Stimulated activated naive CD8-positive, alpha-beta T cell treated with anti-CD3 and anti-CD28 coated beads, Interleukin-15, Interleukin-2, amounts not matched to agents 100 U/mL and 50 U/mL, for 24 hours (primary cell): Measurements from ENCODE around the gene FHAD1.
A peak's percentile ranks its signal among the peaks of the same experiment; 100 is the strongest.

Source experiments
- ATAC-seq: fragments of 150-1000 bp; cut with Tn5 transposase; one replicate; pipeline ENCODE4 v1.10.0; 2021
- DNase-seq: peaks from one replicate; pipeline ENCODE4 v3.0.0; 2021

The FHAD1 gene

DNA sequence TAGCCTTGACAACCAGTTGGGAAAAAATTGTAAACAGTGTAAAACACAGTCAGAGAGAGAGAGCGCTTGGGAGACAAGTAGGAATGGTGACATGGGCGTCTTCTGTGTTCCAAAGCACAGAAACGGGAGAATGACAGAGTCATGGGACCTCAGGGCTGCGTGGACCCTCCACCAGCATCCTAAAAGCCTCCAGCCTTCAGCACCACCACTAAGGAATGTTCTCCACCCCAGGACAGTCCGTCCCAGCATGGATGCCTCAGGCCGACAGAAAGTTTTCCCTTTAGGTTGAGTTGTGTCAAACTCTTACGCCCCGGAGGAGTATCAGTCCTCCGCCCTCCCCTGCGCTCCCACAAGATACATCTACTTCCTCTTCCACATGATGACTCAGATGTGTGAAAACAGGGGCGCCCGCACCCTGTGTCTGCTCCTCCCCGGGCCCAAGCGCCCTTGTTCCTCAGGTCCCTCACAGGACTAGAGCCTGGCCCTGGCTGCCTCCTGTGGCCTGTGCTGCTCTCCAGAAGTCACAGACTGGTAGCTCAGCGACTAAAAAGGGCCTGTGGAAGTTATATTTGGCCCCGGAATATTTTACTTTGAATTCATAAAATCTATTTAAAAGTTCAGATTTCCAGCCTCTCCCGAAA lies 98.8 kb downstream of the FHAD1 start:
- peak; percentile 90 for ATAC-seq
- peak; percentile 62 for DNase-seq

DNA sequence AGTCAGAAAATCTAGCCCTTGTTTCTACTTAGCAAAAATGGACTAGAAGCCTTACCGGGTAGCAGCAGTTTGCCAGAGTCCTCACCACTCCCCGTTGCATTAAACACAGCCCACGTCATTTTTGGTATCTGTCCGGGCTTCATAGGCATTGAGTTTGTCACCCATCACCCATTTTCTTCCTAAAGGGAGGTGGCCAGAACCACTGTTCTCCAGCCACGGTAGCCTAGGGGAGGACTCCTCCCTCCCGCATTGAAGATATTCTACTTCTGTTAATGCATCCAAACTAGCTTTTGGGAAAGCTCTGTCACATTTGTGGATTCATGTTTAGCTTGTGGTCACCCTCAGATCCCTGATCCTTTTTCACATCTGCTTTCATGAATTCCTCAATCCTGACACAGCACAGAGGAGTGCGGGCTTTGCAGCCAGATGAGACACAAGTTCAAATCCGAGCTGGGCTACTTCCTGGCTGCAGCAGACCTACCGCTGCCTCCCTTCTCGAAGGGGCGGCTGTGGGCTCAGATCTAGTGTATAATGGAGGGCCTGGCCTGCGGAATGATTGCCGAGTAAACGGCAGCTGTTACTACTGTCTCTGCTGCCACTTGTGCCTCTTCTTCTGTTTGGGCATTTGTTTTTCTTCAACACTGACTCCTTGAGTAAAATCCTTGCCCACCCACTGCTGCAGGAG lies 99.5 kb downstream of the FHAD1 start:
- no peak for ATAC-seq

DNA sequence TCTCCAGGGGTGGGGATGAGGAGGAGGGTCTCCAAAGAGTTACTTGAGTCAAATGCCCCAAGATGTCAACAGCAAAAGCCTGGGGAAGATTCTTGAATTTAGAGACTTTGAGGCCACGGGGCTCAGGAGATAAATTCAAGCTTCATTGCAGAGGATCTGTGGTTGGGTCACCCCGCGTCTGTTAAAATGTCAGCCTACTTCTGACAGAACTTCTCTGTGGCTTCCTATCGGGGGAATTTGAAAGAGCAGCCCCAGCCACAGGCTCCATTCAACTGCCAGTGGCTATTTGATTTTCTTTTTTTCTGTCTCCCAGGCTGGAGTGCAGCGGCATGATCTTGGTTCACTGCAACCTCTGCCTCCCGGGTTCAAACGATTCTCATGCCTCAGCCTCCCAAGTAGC lies 100.2 kb downstream of the FHAD1 start:
- peak; percentile 36 for DNase-seq

More for the DNA sequence above, 99.5 kb downstream of the FHAD1 start:
- no peak for DNase-seq

DNA sequence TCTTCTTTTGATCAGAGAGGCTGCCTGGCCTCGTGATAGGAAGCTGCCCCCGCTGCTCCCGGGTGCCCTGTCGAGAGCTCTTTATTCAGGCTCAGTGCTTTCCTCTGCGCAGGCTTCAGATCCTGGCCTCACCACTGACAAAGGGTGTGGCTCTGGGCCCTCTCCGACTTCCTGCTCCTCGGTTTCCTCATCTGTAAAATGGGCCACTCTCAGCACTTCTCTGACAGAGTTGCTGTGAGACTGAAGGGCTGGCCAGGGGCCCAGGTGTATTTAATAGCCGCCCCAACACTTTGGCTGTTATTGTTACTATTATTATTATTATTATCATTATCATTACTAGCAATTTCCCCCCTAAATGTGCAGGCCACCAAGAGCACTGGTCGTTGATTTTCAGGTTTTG lies 101.6 kb downstream of the FHAD1 start:
- ATAC-seq (no peak), DNase-seq (no peak)

More for the DNA sequence above, 100.2 kb downstream of the FHAD1 start:
- ATAC-seq: peak; percentile 58

DNA sequence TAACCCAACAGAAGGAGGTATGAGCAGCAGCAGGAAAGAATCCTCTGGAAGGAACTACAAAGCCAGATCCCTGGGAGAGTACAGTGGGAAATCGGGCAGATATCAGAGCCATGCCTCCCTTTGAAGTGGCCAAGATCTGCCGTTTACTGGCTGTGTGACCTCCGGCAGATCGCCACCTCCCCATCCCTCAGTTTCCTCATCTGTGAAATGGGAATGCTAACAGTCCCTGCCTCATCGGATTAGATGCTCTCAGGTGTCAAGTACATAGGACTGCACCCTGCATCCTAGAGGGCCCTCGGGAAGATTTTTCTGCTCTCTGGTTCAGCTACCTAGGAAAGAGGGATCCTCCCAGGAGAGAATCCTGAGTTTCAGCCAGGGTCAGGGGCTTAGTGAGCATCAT lies 102.1 kb downstream of the FHAD1 start:
- no peak for ATAC-seq

DNA sequence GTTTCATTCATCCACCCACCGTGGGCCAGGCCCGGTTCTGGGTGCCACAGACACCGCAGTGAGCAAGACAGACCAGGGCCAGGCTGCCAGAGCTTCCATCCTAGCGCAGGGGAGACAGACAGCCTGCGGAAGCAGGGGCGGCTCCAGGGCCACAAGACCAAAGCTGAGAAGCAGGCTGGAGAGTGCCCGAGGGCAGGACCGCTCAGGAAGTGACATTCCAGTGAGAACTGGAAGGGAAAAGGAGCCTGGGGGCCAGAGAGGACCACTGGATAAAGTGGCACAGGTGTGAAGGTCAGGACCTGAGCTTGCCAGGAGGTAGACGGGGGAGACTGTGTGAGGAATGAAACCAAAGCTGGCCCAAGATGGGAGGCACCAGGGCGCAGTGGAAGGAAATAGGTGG lies 103.1 kb downstream of the FHAD1 start:
- DNase-seq (no peak), ATAC-seq (no peak)

More for the DNA sequence above, 102.1 kb downstream of the FHAD1 start:
- no peak for DNase-seq

DNA sequence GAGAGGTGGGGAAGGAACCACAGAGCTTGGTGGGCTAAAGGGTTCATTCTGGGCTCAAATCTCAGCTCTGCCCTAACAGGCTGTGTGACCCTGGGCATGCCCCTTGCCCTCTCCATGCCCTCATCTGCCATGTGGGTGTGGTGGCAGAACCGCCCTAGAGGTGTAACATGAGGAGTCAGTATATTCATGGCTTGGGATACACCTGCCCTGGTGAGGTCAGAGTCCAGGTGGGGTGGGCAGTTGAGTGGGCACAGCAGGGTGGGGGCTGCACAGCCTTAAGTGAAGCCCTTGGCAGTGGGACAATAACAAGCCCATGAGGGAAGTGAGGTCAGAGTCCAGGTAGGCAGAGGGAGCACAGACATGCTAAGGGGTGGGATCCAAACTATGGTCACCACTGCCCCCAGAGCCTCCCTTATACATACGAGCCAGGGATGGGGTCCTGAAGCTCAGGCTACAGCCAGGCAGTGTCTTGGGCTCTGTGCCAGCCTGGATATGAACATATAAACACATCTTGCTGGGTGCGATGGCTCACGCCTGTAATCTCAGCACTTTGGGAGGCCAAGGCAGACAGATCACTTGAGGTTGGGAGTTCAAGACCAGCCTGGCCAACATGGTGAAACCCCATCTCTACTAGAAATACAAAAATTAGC lies 103.7 kb downstream of the FHAD1 start:
- DNase-seq (no peak), ATAC-seq (no peak)

DNA sequence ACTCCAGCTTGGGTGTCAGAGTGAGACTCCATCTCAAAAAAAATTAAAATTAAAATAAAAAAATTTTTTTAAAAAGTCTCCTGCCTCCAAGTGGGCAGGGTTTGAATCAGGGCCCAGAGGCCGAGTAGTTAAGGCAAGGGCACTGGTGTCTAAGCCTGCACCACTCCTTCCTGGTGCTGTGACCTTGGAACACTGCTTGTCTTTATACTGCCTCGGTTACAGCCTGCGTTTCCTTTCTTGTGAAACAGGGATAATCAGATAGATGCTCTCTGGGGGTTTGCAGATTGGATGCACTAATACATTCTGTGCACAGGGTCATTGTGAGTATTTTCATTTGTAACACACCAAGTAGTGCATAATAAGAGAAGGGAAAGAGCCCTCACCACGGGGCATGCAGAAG lies 104.3 kb downstream of the FHAD1 start:
- ATAC-seq (no peak), DNase-seq (no peak)

DNA sequence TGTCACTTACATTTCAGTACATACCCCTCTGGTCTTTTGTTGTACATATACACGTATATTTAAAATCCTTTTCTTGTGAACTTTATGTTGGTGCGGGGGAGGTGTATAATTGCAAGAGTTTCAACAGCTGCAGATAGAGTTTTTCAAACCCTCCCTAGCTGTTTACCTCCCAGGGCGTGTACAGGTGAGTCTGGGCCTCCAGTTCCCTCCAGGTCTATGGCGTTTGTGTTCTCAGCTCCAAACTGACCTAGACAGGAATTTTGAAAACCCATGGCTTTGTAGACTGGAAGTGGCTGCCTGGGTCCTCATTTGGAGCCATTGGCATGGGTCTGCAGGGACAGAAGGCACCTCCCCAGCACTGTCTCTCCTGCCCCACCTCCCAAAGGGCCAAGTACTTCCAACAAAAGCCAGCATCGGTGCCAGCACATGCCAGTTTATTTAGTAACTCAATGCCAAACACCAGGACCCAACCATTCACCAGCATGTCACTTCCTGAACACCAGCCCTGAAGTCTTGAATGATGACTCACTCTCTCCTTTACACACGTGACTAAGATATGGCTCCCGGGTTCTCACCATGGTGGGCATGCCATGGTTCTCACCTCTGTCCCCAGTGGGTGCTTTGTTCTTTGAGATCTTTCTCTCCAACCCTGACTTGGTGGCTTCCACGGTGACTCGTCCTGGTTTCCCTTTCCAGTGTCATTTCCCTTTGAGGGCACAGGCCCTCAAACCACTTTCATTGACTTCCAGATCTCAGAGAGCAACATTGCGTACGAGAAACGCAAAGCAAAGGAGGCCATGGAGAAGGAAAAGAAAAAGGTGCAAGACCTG lies 105.3 kb downstream of the FHAD1 start:
- ATAC-seq: peak; percentile 94

DNA sequence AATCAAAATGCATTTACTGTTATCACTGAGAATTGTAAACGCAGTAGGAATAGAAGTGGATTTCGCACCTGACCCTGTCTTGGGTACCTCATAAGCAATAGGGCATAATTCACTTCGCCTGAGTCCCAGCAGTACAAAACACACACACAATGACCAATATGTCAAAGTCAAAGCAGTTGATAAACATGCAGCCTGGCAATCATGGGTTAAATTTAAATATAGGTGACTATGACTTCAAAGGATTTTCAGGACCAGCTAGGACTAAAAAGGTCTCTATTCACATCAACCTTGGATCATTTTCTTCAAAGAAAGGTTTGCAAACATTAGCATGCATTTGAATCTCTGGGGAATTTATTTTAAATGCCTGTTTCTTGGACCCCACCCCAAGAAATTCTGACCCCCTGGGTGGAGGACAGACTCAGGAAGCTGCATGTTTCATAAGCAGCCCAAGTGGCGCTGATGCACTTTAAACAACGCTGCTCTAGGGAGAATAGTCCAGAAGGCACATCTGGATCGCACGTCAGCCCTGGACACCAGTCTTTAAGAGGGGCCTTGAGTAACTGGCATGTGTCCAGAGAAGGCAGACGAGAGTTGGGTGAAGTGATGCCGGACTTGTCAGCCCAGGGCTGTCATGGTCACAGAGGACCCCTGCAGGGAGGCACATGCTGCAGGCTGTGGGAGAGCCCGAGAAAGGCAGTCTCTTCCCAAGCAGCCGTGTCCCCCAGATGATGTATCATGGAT lies 107.0 kb downstream of the FHAD1 start:
- ATAC-seq (no peak), DNase-seq (no peak)

More for the DNA sequence above, 105.3 kb downstream of the FHAD1 start:
- DNase-seq: peak; percentile 55

DNA sequence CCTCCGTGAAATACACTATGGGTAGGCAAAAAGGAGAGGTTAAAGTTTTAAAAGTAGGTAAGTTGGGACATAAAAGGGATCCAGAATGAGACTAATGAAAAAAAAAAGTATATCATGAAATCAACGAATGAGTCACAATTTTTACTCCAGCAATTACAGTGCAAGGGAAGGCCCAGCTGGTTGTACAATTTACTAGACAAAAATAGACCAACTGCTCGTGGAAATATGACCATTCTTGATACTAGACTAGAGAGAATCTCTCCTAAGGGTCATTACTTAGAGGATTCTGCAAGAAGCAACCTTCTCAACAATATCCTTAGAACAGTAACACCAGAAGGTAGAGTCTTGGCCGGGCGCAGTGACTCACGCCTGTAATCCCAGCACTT lies 107.5 kb downstream of the FHAD1 start:
- DNase-seq (no peak), ATAC-seq (no peak)

DNA sequence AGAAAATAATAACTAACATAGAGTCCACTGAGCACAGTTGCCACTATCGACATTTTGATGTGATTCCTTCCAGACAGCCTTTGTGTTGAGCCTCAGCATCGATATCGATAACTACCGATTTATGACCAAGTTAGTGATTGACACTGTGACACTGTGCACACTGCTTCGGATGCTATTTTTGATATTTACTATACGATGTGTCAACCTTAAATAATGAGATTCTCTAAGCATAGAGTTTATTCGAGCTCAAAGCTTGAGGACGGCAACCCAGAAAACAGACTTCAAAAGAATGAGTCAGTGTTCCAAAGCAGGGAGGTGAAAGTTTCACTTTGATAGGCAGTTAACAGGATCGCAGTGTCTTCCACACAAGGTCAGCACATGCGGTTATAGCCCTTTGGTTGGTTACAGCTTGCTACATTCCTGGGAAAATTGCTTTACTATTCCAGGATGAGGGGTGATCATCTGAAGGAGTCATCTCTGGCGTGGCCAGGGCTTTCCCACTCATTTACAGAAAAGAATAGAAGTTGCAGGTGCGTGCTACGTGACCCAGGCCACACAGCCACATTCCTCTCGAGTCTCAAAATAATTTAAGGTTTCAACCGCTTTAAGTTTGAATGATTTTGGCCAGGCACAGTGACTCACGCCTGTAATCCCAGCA lies 109.1 kb downstream of the FHAD1 start:
- no peak for DNase-seq

DNA sequence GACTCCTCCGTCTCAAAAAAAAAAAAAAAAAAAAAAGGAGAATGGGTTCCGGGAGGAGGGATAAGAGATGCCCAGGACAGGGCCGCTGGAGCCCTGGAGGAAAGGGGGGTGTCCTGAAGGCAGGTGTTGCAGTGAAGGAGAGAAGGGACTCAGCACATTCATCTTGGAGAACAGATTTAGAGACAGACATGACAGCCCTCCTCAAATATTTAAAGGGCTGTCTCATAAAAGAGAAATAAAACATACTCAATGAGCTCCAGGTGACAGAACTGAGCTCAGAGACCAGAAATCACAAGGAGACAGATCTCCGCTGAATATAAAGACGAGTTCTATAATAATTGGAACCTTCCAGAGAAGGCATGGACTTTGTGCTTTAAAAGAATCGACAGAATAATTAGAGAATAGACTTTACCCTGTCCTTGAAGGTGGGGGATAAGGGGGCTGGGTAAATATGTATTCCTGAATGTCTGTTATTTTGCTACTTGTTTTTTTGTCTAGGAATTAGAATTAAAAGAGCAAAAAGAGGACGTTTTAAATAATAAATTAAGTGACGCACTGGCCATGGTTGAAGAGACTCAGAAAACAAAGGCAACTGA lies 110.7 kb downstream of the FHAD1 start:
- ATAC-seq (no peak), DNase-seq (no peak)

More for the DNA sequence above, 109.1 kb downstream of the FHAD1 start:
- no peak for ATAC-seq

DNA sequence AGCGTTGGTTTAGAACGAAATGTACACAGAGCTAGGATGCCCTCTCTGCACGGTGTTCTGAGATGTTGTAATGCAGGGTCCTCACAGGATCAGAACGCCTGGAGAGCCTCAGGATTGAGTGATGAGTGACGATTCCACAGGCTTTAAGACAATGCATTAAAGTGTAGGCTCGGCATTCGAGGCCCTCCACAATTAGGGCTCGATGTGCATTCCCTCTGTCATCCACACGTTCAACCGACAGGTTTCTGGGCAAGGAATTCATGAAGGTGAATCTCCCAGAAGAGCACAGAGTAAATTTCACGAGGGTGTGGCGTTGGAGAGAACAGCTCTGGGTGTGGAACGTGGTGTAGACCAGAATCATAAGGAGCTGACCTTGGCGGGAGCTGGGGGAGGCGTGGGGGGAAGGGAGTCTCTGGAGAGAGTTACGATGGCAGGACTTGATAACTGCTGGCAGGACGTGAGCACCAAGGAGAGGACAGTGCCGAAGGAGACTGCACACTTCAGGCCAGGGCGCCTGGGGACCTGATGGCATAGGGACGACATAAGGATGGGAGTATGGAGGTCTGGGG lies 111.6 kb downstream of the FHAD1 start:
- ATAC-seq: no peak
- DNase-seq: no peak

DNA sequence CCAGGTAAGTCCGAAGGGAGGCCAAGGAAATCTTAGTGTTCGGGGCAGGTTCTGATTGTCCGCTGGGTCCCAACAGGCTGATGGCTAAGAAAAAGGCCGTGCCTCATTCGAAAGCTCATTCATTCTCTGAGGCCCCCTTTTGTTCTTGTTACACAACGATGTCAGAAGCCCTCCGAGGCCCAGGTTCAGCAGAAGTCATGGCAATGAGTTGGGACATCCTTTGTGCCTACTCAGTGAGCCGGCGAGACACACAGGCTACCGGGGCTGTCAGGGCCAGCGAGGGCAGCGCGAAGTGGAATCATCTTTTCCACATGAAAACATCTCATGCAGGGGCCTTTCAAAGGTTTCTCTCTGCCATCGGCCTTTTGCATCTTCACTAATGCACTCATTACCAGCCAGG lies 113.7 kb downstream of the FHAD1 start:
- ATAC-seq (no peak), DNase-seq (no peak)

DNA sequence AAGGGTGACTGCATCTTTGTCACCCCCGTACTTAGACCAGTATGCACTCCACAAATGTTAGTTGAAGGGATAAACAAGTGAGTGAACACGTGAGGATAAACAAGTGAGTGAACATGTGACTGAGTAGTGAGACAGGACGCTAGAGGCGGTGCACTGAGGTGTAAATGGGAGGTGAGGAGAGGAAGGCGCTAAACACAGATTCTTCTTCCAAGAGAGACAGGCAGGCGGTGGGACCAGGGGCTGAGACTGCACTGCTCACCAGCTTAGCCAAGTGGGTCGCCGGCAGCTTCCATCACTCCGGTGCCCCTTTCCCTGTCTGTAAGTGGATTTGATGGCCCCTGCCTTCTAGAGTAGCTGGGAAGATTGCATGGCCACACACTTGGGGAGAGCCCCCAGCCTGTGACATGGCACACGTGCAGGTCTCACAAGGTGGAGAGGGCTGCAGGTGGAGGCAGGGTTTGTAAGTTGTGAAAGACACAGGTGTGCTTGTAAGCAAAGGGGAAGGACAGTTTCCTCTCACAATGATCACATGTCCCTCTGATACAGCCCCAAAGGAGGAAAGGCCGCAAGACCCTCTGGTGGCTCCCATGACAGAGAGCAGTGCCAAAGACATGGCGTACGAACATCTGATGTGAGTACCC lies 115.2 kb downstream of the FHAD1 start:
- ATAC-seq (no peak), DNase-seq (no peak)

DNA sequence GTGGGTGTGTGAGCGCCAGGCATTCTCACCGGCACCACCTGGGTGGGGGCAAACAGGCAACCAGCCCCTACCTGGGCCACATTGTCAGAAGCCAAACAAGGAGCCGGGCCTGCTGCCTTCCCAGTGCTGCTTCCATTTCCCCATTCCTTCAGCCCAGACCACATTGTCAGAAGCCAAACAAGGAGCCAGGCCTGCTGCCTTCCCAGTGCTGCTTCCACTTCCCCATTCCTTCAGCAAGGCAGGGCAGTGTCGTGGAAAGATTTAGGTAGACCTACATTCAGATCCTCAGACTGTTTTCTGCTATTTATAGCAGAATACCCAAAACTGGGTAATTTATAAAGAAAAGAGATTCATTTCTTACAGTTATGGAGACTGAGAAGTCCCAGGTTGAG lies 115.7 kb downstream of the FHAD1 start:
- ATAC-seq: no peak
- no peak for DNase-seq

DNA sequence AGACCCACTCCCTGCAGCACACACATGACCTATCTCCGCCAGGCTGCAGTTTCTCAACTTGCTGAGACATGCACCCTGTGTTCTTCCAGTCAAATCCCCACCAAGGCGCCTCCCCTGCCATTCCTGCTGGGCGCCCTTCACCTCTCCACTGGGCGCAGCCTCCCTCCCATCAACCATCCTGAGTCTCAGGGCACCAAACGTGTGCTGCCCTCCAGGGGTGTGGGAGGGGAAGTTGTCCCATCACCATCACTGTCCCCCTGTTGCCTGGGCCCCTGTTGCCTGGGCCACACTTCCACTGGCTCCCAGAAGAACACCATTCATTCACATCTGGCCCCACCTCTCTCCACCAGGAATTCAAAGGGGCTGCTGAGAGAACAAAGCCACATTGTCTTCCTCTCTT lies 117.7 kb downstream of the FHAD1 start:
- no peak for ATAC-seq

DNA sequence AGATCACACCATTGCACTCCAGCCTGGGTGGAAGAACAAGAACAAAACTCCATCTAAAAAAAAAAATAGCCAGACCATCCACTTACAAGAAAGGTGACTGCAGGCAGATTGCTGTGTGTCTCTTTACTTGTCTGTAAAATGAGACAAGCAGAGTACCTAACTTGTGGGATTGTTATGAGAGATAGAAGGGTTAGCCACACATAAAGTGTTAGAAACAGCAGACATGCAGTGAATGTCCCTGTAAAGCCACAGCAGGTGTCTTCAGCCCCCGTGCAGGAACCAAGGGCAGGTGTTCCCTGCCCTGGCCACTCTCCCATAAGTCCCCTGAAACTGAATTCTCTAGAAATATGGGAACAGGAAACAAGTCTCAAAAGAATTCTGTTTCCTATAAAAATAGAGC lies 121.9 kb downstream of the FHAD1 start:
- DNase-seq (no peak), ATAC-seq (no peak)

More for the DNA sequence above, 117.7 kb downstream of the FHAD1 start:
- no peak for DNase-seq

DNA sequence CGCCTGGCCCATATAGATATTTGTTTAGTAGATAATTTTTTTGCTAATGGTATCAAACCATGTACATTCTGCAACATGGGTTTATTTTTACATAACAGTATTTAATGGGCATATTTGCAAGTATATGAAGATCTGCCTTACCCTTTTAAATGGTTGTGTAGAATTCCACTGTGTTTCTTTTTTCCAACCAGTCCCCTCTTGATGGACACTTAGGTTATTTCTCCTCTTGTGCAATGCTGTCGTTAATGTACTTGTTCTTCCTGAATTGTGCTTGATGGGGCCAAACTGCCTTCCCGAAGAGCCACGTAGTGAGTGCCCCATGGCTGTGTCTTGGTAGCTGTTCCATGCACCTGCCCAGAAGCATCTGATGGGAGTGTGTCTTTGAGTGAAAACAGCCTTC lies 123.2 kb downstream of the FHAD1 start:
- no peak for ATAC-seq
- DNase-seq: no peak
